NCI-H2029 treated with DMSO at 0.1 percent for 48 hours (cell line): ENCODE data around the gene SLC1A3.

ENCODE experiments used
- DNase-seq: peaks from one replicate; lab custom pipeline; 2025; lab: John Stamatoyannopoulos, UW

SLC1A3 gene

DNA sequence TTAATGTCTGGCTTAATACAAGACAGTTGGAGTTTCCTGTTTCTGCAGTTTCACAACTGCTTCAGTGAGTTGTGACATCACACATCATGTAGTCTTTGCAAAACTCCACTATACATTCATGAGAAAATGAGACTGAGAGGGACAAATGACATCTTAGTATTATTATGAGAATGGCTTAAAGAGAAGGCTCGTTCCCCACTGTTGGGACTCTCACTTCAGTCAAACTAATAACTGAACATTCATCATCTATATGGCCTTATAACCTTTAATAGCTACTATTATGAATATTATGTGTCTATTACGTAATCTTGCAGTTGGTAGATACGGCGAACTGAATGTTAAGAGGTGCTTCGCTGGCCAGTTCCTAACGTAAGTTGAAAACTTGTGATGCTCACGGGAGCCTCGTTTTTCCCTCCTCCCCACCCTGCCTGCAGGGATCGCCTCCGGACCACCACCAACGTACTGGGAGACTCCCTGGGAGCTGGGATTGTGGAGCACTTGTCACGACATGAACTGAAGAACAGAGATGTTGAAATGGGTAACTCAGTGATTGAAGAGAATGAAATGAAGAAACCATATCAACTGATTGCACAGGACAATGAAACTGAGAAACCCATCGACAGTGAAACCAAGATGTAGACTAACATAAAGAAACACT lies 79.4 kb downstream of the SLC1A3 start:
- no peak for DNase-seq

DNA sequence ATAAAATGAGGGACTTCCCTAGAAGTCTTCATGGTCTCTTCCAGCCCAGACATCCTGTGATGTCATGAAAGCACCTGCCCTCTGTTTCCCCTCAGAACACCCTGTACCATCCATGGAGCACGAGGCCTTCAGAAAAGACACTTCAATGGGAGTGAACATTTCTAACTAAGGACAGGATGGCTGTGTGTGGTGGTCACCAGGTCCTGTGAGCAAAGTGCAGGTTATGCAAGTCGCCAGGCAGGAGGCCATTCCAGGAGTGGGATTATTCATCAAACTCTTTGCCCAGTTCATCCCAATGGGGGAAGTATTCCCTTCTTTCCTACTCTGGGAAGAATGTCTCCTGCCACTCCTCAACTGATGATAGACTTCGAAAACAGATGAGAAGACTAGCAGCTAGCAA lies 80.5 kb downstream of the SLC1A3 start:
- no peak for DNase-seq

DNA sequence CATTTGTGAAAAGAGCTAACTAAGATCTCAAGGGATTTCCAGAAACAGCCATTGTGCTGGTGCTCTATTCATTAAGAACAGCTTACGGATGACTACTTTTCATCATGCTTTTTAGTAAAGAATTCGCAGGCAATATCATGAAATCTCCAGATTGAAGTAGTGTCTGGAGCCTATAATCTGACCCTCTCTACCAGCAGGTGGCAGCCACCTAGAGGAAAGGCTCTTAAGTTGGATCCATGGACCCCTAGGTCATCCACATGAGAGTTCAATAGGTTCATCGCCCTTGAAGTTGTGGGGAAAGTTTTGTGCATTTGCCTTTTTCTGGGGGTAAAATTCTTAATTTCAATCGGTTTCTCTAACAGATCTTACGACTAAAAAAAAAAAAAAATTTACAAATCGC lies 82.3 kb downstream of the SLC1A3 start:
- no peak for DNase-seq

DNA sequence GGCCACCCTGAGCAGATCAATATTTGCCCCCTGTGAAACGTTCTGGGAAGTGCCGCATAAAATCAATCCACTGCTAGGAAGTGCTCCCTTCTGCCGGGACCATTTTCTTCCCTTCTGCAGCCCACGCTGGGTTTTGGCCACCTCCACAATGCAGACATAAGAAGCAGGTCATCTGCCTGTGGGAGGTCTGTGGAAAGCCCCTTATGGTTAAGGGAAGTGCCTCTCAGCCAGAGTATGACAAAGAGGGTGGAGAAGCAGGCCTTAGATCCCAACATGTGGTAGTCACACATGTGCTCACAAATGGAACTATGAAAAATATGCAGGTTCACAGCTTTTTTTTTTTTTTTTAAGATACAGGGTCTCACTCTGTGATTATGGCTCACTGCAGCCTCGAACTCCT lies 82.8 kb downstream of the SLC1A3 start:
- DNase-seq, result no peak

DNA sequence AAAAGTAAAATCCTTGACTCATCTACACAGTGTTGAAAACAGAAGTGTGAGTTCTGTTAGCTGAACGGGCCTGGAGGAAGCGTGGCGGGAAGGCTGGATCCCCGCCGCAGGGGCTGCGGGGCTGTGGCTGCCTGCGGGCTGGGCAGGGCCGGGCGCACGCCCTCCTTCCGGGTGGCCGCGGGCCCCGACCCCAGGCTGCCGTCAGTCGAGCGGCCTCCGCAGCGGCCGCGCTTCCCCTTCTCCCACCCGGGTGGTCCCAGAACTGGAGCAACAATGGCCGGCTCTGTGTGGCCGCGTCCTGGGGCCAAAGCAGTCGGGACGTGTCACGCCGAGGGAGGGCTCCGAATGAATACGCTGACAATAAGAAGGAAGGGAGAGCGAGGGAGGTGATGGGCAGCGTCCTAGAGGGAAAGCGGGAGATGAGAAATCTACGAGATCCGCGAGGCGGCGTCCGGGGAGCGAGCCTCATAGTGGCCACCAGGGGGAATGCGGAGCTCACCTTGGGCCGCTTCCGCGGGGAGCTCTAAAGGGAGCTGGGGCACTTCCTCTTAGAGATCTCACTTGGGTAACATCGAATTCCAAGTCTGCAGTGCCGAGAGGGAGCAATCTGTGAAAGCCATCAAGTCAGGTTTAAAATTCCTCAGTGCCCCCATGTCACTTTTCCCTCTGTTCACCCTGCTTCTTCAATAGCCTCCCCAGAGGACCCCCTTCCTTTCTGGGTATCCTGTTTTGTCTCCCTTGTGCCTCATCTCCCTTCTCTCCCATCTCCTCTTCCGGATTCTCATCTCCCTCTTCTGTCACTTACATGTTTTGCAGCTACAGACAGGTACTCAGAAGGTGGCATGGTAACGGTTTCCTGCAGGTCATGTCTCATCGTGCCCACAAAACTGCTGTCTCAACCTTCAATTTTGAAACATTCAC lies 83.9 kb downstream of the SLC1A3 start:
- peak; percentile 10 for DNase-seq

DNA sequence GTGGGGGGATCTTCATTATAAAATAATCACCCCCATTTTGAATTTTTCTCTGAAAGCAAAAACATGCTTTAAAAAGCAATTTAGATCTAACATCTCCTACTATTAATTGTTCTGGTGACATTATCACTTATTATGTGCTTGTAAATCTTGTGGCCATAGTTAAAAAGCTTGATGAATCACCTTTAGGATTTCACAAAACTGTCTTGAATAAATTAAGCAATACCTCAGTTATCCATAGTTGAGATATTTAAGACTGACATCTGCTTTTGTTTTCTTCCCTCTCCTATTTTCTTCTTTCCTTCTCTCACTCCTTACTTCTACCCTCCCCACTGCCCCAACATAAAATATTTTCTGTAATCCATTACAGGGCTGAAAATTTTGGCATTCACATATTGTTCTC lies 84.8 kb downstream of the SLC1A3 start:
- no peak for DNase-seq

DNA sequence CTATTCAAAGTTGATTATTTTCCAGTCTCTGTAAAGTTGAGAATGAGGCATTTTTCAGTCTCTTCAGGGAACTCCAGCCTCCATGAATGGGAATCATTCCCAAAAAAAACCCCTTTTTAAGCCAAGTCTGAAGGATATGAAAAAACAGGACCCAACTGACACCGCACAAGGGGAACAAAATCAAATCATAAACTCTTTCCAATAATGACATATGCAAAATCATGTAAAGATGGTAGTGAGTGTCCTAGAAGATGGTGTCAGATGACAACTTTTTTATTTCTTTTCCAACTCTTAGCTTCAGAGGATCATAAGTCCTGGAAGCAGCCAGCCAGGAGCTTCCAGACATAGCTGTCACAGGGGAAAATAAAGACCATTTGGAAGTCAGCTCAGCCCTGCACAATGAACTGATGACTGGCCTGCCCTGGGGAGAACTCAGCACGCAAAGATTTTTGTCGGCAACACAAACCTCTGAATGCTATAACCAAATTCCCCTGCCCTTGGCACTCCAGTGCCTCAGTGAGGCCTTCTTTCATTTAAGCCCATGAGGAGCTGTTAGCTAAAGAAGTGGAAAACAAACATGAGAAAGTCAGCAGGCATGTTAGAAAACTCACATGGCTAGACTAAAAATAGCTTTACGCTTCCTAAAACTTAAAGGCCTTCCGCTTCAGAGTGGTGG lies 85.4 kb downstream of the SLC1A3 start:
- DNase-seq, result no peak

DNA sequence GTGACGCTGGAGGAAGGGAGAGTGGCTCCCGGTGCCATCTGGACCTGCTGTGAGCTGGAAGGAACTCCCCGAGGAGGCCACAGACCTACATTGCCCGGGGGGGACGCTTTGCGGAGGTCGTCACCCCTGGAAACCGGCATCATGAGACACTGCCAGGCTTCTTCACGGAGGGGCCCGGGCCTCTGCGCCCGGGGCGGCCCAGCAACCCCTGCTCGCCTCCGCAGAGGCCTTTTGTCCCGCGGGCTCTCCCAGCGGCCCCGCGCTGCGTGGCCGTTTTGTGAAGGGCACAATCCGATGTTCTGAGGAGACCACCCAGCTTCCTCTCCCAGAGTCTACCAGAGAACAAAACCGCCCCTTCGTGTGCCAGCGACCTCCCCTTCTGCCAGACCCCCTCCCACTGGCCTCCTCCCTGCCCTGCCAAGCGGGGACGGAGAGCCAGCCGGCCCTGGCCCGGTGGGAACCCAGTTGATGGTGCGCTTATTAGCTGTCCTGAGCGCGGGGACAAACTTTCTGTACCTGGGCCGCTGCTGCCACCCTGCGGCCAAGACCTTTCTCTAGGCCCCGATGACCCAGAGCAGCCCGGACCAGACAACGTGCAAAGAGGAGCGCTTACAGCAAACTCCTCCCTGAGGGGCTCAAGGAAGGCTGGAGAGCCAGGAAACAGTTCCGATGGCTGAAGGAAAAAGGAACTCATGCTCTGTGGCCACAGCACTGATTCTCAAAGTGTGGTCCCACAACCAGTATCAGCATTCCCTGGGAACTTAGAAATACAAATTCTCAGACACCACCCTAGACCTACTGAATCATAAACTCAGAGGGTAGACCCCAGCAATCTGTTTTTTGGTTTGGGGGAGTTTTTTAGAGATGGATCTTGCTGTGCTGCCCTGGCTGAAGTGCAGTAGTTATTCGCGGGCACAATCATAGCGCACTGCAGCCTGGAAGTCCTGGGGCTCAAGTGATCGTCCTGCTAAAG lies 86.7 kb downstream of the SLC1A3 start:
- no peak for DNase-seq

DNA sequence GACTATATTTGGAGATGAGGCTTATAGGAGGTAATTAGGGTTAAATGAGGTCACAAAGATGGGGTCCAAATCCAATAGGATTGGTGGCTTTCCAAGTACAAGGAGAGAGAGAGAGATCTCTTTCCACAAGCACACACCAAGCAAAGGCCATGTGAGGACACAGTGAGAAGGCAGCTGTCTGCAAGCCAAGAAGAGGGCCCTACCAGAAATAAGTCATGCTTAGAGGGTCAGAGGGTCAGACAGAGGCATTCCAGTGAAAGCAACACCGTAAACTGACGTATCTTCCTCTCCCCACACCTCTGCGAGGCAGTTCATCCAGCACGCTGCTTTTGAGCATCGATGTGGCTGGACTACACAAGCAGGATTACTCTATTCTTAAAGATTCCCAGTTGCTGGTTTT lies 87.9 kb downstream of the SLC1A3 start:
- DNase-seq, result no peak

DNA sequence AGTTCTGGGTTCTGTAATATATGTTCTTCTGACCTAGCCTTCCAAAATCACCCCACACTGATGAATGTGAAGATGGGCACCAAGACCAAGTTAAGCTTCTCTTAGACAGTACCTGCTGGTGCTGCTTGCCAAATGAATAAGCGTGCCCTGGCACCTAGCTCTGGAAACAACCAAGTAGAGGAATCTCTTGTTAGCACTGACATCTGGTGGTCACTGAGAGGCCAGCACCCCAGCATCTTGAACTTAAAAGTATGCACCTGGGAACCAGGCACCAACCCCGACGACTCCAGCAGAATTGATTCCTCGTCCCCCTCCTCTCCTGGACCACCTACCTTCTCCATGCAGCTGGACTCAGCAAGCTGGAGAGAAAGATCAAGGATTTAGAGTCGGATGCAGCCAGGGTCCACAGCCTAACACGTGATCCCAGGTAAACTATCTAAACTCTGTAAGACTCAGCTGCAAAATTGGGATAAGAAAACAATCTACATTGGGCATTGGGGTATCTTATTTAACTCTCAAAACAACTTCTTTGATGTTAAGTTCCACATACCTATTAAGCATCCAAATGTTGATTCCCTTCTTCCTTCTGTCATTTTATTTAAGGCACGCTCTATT lies 89.8 kb downstream of the SLC1A3 start:
- no peak for DNase-seq

DNA sequence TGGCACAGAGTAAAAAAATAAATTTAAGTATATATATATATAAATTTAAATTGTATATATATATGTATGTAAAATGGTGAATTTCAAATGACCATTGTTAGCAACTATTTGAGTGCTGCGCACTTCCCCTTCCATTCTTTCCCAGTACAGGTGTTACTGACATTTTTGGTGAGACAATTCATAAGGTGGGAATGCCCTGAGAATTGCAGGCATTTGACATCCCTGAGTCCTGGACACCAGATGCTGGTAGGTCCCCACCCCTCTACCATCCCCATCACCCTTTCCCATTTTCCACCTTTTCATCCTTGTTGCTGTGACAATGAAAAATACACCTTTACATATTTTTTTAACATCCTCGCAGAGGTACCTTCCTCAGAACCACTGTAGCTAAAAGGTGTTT lies 91.6 kb downstream of the SLC1A3 start:
- DNase-seq, result no peak

DNA sequence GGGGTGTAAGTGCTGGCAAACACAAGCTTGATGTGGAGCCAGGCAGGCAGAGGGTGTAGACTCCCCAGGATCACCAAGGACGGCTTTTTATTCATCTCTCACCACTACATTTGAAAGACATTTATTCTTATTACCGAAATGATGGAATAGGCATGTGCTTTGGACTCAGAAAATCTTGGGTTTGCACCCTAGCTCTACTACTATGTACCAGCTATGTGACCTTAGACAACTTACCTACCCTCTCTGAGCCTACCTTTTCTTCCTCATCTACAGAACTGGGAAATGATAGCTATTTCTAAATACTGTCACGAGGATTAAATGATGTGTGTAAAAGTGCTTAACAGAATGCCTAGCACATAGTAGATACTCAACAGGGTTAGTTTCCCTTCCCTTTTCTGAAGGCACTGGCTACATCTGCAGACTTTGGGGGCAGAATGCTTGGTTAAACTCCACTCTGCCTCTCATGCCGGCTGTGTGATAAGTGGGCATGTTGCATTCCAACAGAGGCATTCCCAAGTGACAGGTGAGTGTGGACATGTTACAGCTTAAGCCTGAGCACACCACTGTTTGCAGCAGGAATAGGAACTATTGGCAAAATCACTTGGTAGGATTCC lies 94.8 kb downstream of the SLC1A3 start:
- DNase-seq, result no peak

DNA sequence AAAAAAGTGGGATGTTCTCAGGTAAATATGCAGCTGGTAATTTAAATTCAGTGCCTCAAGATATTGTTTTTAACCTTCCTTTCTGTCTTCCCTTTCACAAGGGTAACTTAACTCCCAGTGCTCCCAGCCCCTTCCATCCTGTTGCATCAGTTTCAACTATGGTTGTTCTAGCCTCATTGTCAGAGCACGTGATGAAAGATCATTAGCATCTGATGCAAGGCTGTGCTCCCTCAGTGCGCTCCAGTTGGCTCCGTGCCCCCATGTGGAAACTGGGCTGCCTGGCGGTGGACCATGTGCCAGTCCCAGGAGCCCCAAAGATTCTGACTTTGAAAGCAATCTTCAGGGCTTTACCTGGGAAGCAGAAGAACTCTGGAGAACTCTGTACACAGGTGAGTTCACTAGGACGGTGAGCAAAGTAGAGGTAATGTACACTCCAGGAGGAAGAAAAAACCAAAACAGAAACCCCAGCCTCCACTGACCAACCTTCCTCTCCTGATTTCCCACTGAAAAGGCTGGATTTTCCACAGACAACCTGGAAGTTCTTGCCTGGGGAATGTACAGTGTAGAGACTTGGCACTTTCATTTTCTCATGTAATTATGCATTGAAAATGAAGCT lies 96.9 kb downstream of the SLC1A3 start:
- no peak for DNase-seq

DNA sequence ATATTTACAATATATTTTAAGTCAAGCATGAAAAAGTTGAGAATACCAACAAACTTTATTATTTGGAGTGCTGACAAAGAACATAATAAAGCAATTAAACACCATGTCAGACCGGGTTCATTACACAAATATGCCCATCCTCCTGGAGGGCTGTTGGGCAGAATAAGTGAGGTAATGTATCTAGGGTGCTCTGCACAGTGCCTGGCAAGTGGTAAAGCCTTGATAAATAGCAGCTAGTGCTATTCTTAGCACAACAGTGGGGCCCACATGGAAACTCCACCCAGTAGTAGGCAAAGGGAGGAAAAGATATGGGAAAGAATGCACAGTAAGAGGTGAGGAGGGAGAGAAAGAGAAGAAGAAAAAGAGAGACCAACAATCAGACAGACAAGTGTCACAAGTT lies 97.7 kb downstream of the SLC1A3 start:
- DNase-seq, result no peak

DNA sequence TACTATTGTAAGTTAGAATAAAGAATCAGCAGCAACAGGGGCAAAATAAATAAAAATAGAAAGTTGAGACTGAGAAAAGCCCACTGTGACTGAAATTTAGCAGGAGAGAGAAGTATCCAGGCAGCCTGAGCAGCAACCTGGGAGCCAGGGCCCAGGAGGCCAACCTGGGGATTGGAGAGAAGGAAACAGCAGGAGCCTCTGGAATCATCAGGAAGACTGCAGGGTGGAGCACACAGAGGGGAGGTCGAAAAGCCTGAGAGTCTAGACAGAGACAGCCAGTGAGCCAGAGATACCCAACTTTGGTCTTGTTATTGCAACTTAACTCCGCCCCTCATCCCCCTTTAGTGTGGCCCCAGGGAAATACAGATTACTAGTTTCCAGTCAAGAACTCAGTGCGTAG lies 98.6 kb downstream of the SLC1A3 start:
- no peak for DNase-seq

DNA sequence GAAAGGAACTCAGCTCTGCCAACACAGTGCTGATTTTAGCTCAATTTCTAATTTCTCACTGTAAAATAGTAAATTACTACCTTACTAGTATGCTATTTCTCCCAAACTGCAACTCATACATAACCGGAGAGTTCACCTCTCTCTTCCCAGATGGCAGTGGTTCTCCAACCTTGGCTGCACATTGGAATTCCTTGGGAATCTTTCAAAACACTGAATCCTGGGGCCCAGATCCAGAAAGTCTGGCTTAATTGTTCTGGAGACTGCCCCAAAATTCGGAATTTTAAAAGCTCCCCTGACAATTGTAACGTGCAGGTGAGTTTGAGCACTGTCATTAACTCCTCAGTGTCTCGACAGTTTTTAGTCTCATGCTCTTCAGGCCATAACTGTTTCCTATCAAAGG lies 100.3 kb downstream of the SLC1A3 start:
- DNase-seq, result no peak

DNA sequence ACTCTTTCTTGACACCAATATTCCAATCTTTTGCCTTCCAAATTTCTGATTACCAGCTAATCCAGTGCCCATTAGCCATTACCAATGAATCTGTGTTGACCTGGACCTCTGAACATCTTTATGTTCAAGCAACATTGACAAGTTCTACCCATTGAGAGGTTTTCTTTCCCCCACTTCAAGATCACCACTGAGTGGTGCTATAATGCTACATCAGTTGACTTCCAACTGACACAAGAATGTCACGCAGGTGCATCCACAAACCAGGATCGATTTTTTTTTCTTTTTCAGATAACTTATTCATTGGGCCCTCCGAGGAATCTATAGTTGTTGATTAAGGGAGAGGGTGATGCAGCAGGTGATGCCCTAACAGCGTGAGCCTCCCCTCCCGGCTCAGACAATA lies 102.6 kb downstream of the SLC1A3 start:
- DNase-seq, result no peak

DNA sequence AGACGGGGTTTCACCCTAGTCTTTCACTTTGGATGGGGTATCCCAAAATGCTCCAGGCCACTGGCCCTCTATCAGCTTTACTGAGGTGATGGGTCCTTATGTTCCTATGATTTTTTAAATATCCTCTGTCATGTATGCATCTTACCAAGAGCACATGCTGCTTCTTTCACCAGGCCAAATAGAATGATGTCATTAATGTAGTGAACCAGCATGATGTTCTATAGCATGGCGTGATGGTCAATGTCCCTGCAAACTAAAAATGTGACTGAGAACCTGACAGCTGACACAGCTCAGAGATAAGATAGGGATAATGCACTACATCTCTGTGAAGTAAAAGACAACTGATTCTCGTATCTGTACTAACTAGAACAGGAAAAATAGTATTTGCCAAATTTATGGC lies 103.6 kb downstream of the SLC1A3 start:
- DNase-seq, result no peak

DNA sequence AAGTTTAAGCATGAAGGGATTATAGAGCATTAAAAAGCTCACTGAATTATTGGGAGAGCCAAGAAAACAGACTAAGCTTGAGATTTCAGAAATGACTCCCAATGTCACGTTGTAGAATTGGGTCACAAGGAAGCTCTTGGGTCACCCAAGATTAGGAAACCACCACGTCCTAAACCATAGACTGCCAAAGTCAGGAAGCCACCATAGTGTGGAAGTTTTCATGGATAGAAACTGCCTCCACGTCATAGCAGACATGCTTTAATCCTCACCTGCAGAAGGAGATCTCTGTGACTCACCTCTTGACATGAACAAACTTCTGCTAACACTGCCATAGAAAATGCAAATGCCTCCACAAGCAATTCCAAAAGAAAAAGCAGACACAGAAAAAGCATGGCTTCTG lies 106.3 kb downstream of the SLC1A3 start:
- DNase-seq, result no peak

DNA sequence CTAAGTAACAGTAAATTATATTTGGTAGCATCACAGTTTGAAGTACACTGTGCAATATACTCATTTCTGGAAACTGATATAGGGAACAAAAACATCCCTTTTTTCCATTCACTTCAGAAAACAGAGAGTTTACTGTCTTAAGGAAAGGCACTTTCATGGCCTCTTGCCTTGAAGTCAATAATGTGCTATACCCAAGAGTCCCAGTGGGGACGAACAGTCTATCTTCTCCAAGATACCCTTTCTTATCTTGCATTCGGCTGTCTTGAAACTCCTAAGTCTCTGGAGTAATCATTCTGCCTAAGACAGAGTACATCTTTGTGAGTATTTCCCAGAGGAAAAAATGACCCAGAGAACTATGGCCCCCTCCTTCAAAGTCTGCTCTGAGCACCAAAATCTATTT lies 107.1 kb downstream of the SLC1A3 start:
- no peak for DNase-seq
